Naive thymus-derived CD4-positive, alpha-beta T cell (primary cell): ENCODE results near the gene SRRM5. TPM values are rescaled to one million over a fixed set of nuclear protein-coding genes. Genes with fewer than 3 reads are reported as not detected.

Source experiments
- ATAC-seq: fragments of 150-1000 bp; cut with Tn5 transposase; 2 replicates; pipeline ENCODE4 v1.10.0; 2021; ENCODE audit warnings: mild to moderate bottlenecking, moderate library complexity
- CTCF ChIA-PET: fragments of 350-600 bp; sonication (Branson Sonifier 250); formaldehyde crosslinking; loops from one replicate; lab custom pipeline; 2021; ENCODE audit warnings: antibody characterized with exemption; lab: Charles Lee
- POLR2A ChIA-PET: fragments of 350-600 bp; sonication (Branson Sonifier 250); formaldehyde crosslinking; loops from one replicate; lab custom pipeline; 2021; ENCODE audit warnings: antibody characterized with exemption, inconsistent platforms; lab: Charles Lee
- DNase-seq, 9 donors: peaks; one replicate each; pipeline versions ENCODE4 v3.0.0 to v3.0.0-alpha.2; 2020 to 2022; ENCODE audit warnings: mixed read lengths in 1 of 9
- H3K27ac ChIP-seq: one replicate; pipeline ENCODE4 v1.7.0; 2013; ENCODE audit warnings: mild to moderate bottlenecking, low read depth, low read length, moderate library complexity
- H3K27me3 ChIP-seq, 2 donors: one replicate each; pipeline ENCODE4 v1.7.0; 2013; ENCODE audit warnings: low read length in 2 of 2, mild to moderate bottlenecking in 2 of 2, moderate library complexity in 2 of 2; ENCODE audit not compliant: control insufficient read depth in 2 of 2, insufficient read depth in 2 of 2
- H3K36me3 ChIP-seq, 3 experiments: 1 replicate in 2 of 3; 2 replicates in 1 of 3; pipeline ENCODE4 v1.7.0; 2013; ENCODE audit warnings: low read length in 3 of 3, mild to moderate bottlenecking in 3 of 3, moderate library complexity in 1 of 3; ENCODE audit not compliant: insufficient read depth in 3 of 3, control insufficient read depth in 2 of 3
- H3K4me1 ChIP-seq, 2 donors: one replicate each; pipeline ENCODE4 v1.7.0; 2013; ENCODE audit warnings: low read length in 2 of 2, mild to moderate bottlenecking in 2 of 2, moderate library complexity in 1 of 2; ENCODE audit not compliant: control insufficient read depth in 2 of 2, insufficient read depth in 2 of 2
- H3K4me3 ChIP-seq: 2 replicates; pipeline ENCODE4 v1.7.0; 2013; ENCODE audit warnings: mild to moderate bottlenecking, low read length
- H3K9me3 ChIP-seq, 3 experiments: 1 replicate in 2 of 3; 2 replicates in 1 of 3; pipeline ENCODE4 v1.7.0; 2013; ENCODE audit warnings: low read length in 3 of 3; ENCODE audit not compliant: control insufficient read depth in 2 of 3
- H3K27ac Mint-ChIP-seq, 9 donors: one replicate each; pipeline ENCODE4 v1.8.0; 2020 to 2022; ENCODE audit warnings: mixed read lengths in 9 of 9, mild to moderate bottlenecking in 8 of 9, moderate library complexity in 5 of 9, inconsistent platforms in 2 of 9
- H3K27me3 Mint-ChIP-seq, 5 donors: one replicate each; pipeline ENCODE4 v1.8.0; 2021 to 2022; ENCODE audit warnings: mixed read lengths in 5 of 5, mild to moderate bottlenecking in 1 of 5
- H3K36me3 Mint-ChIP-seq, 5 donors: one replicate each; pipeline ENCODE4 v1.8.0; 2020 to 2022; ENCODE audit warnings: mixed read lengths in 5 of 5, mild to moderate bottlenecking in 3 of 5, inconsistent platforms in 1 of 5
- H3K4me1 Mint-ChIP-seq, 7 donors: one replicate each; pipeline ENCODE4 v1.8.0; 2020 to 2022; ENCODE audit warnings: mixed read lengths in 7 of 7, mild to moderate bottlenecking in 3 of 7, inconsistent platforms in 1 of 7
- H3K4me3 Mint-ChIP-seq, 10 donors: one replicate each; pipeline ENCODE4 v1.8.0; 2020 to 2022; ENCODE audit warnings: mild to moderate bottlenecking in 10 of 10, mixed read lengths in 10 of 10, moderate library complexity in 6 of 10, inconsistent platforms in 2 of 10
- H3K9me3 Mint-ChIP-seq, 11 donors: one replicate each; pipeline ENCODE4 v1.8.0; 2020 to 2022; ENCODE audit warnings: mixed read lengths in 11 of 11, mild to moderate bottlenecking in 4 of 11, inconsistent platforms in 1 of 11, moderate library complexity in 1 of 11
- intact Hi-C, 2 donors: fragments of 100-400 bp; cut with micrococcal nuclease; formaldehyde crosslinking; loops; one replicate each; pipeline ENCODE4 v1.15.1; 2023
- polyA plus RNA-seq, 2 donors: library from polyadenylated mRNA; unstranded; fragments of 300-500 nt; fragmentation: Illumina TruSeq; gene quantifications; one replicate each; pipeline ENCODE4 v1.2.3, GENCODE V29; 2021
- total RNA-seq, 6 experiments: library from RNA in 5 of 6; stranded (reverse) in 5 of 6; gene quantifications; 1 replicate in 5 of 6; 2 replicates in 1 of 6; pipeline ENCODE4 v1.2.3 and lab custom pipeline; 2021 to 2026

The SRRM5 gene
- total and polyA plus RNA-seq, 7 experiments from 2014 or later = 0.56 to 1.7 (median 1.1) TPM

- DNase-seq (no peak), ATAC-seq (no peak)
- peak overlapping the region in 8 of 9 donors; percentile 16 to 89 (median 46) for H3K27ac Mint-ChIP-seq
- H3K27me3 Mint-ChIP-seq = no peaks in the 10 kb centered on the region
- no peak overlapping the region for H3K4me3 Mint-ChIP-seq
- peaks cover 0 to 18% (median 3%) of the 10 kb centered on the region in 5 donors for H3K36me3 Mint-ChIP-seq
- ChIA-PET POLR2A (interaction anchor here (1.0 kb wide), 1 partner anchor 15 kb away, joined by 3 read pairs; no protein-coding TSS in a partner anchor), CTCF (interaction anchor here (1.3 kb wide), 1 partner anchor 14 kb away, joined by 5 read pairs; no protein-coding TSS in a partner anchor)
- intact Hi-C loops = no loop called here
- no peak overlapping the region for H3K27ac ChIP-seq
- no peaks in the 10 kb centered on the region for H3K9me3 Mint-ChIP-seq
- H3K9me3 ChIP-seq = no peaks in the 10 kb centered on the region
- H3K4me1 Mint-ChIP-seq = peaks cover 17 to 54% (median 42%) of the 10 kb centered on the region in 7 donors
- no peaks in the 10 kb centered on the region for H3K27me3 ChIP-seq
- H3K36me3 ChIP-seq = no peaks in the 10 kb centered on the region
- H3K4me3 ChIP-seq = no peak overlapping the region
- peaks cover 3 to 14% of the 10 kb centered on the region in 2 donors for H3K4me1 ChIP-seq
These were observed 42.2 kb upstream of the SRRM5 start for GRCh38 chr19:43569657-43570056.

- peak overlapping the region; percentile 13 for H3K27ac ChIP-seq
- peak overlapping the region in 8 of 9 donors; percentile 21 to 89 (median 64) for H3K27ac Mint-ChIP-seq
- H3K4me1 Mint-ChIP-seq = peaks cover 19 to 54% (median 42%) of the 10 kb centered on the region in 7 donors
- peaks cover 0 to 1% (median 0%) of the 10 kb centered on the region in 11 donors for H3K9me3 Mint-ChIP-seq
- POLR2A ChIA-PET = interaction anchor here (1.3 kb wide), 1 partner anchor 38 kb away, joined by 3 read pairs; the partner anchor contains the start of gene ZNF575
- no peak for ATAC-seq
- no peak overlapping the region for H3K4me3 Mint-ChIP-seq
- H3K36me3 ChIP-seq = no peaks in the 10 kb centered on the region
- no peak for DNase-seq
- H3K4me1 ChIP-seq = peaks cover 5 to 15% of the 10 kb centered on the region in 2 donors
- intact Hi-C loops = no loop called here
- no peaks in the 10 kb centered on the region for H3K27me3 Mint-ChIP-seq
- CTCF ChIA-PET = interaction anchor here (1.3 kb wide), 1 partner anchor 14 kb away, joined by 5 read pairs; no protein-coding TSS in a partner anchor
- peaks cover 0 to 18% (median 1%) of the 10 kb centered on the region in 5 donors for H3K36me3 Mint-ChIP-seq
- no peaks in the 10 kb centered on the region for H3K27me3 ChIP-seq
- H3K9me3 ChIP-seq = no peaks in the 10 kb centered on the region
- H3K4me3 ChIP-seq = no peak overlapping the region
These were observed 41.6 kb upstream of the SRRM5 start for GRCh38 chr19:43570174-43570791.

DNA sequence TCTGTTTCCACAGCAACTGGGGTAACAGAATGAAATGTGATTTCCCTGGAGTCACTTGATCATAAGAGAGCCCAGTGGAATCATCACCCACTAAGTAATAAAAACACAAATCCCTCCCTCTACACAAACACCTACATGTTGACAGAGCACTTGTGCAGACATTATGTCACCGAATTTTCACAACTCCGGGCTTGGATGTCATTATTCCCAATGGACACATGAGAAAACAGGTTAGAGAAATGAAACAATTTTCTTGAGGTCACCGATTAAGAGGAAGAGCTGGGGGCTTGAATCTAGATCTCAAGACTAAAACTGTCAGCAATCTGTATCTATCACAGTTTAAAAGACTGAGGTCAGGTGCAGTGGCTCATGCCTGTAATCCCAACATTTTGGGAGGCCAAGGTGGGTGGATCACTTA lies 39.7 kb upstream of the SRRM5 start:
- H3K4me3 ChIP-seq = no peak overlapping the region
- intact Hi-C loops = no loop called here
- ChIA-PET POLR2A (interaction anchor here (5.1 kb wide), 1 partner anchor 24 kb away, joined by 51 read pairs; the partner anchor contains the start of genes IRGQ and ZNF576), CTCF (interaction anchor here (0.8 to 2.8 kb wide), 2 partner anchors 18 to 22 kb away, joined by 6 to 11 read pairs; no protein-coding TSS in a partner anchor)
- H3K9me3 Mint-ChIP-seq = peaks cover 0 to 1% (median 0%) of the 10 kb centered on the region in 11 donors
- no peaks in the 10 kb centered on the region for H3K27me3 Mint-ChIP-seq
- no peaks in the 10 kb centered on the region for H3K9me3 ChIP-seq
- peaks cover 12 to 18% of the 10 kb centered on the region in 2 donors for H3K4me1 ChIP-seq
- no peak for ATAC-seq
- H3K27ac Mint-ChIP-seq = peak overlapping the region in 6 of 9 donors; percentile 29 to 86 (median 74)
- peaks cover 0 to 15% (median 0%) of the 10 kb centered on the region in 5 donors for H3K36me3 Mint-ChIP-seq
- no peak overlapping the region for H3K27ac ChIP-seq
- H3K27me3 ChIP-seq = no peaks in the 10 kb centered on the region
- no peaks in the 10 kb centered on the region for H3K36me3 ChIP-seq
- H3K4me1 Mint-ChIP-seq = peaks cover 24 to 62% (median 44%) of the 10 kb centered on the region in 7 donors
- H3K4me3 Mint-ChIP-seq = peak overlapping the region in 1 of 10 donors; percentile 55
- DNase-seq = no peak

GRCh38 chr19:43574424-43575155 lies 37.3 kb upstream of the SRRM5 start:
- CTCF ChIA-PET = interaction anchor here (0.7 to 3.4 kb wide), 6 partner anchors 10 to 136 kb away, joined by 3 to 36 read pairs (median 3); partner anchors contain the start of genes IRGQ and ZNF576
- H3K4me1 ChIP-seq = peaks cover 12 to 18% of the 10 kb centered on the region in 2 donors
- peaks cover 0 to 1% (median 0%) of the 10 kb centered on the region in 11 donors for H3K9me3 Mint-ChIP-seq
- peaks cover 26 to 63% (median 52%) of the 10 kb centered on the region in 7 donors for H3K4me1 Mint-ChIP-seq
- peaks cover 0 to 15% (median 3%) of the 10 kb centered on the region in 5 donors for H3K36me3 Mint-ChIP-seq
- intact Hi-C loops = loop anchor here (1.0 to 5.0 kb wide), 9 partner anchors 12 to 181 kb away; partner anchors contain the start of genes IRGQ (in 2 of the 2), ZNF428 (in 2 of the 2), ZNF575 (in 2 of the 2) and ZNF576 (in 2 of the 2)
- peak overlapping the region; percentile 92 to 98 (median 96) for H3K4me3 Mint-ChIP-seq
- H3K27ac Mint-ChIP-seq = peak overlapping the region; percentile 93 to 99 (median 96)
- DNase-seq = no peak
- peak overlapping the region; percentile 98 for H3K27ac ChIP-seq
- no peaks in the 10 kb centered on the region for H3K27me3 ChIP-seq
- H3K4me3 ChIP-seq = peak overlapping the region; percentile 77
- H3K36me3 ChIP-seq = no peaks in the 10 kb centered on the region
- no peak for ATAC-seq
- no peaks in the 10 kb centered on the region for H3K9me3 ChIP-seq
- H3K27me3 Mint-ChIP-seq = peaks cover 0 to 5% (median 0%) of the 10 kb centered on the region in 5 donors
- POLR2A ChIA-PET = interaction anchor here (0.6 to 5.1 kb wide), 10 partner anchors 9 to 180 kb away, joined by 3 to 51 read pairs (median 4); partner anchors contain the start of genes IRGQ, SMG9, ZNF575 and ZNF576

- Histone ChIP-seq H3K27me3 (no peaks in the 10 kb centered on the region), H3K36me3 (no peaks in the 10 kb centered on the region), H3K27ac (peak within 1 kb of the TSS; percentile 98), H3K9me3 (no peaks in the 10 kb centered on the region), H3K4me3 (peak within 1 kb of the TSS; percentile 77), H3K4me1 (peaks cover 12 to 14% of the 10 kb centered on the region in 2 donors)
- intact Hi-C loops = loop anchor here (1.0 to 5.0 kb wide), 9 partner anchors 13 to 180 kb away; partner anchors contain the start of genes IRGQ (in 2 of the 2), ZNF428 (in 2 of the 2), ZNF575 (in 2 of the 2) and ZNF576 (in 2 of the 2)
- Mint-ChIP-seq H3K27me3 (peaks cover 0 to 5% (median 0%) of the 10 kb centered on the region in 5 donors), H3K4me1 (peaks cover 26 to 63% (median 51%) of the 10 kb centered on the region in 7 donors), H3K36me3 (peaks cover 0 to 10% (median 3%) of the 10 kb centered on the region in 5 donors), H3K9me3 (peaks cover 0 to 1% (median 0%) of the 10 kb centered on the region in 11 donors), H3K4me3 (peak within 1 kb of the TSS; percentile 92 to 98 (median 96)), H3K27ac (peak within 1 kb of the TSS; percentile 93 to 99 (median 96))
- POLR2A ChIA-PET = interaction anchor here (0.6 to 5.1 kb wide), 10 partner anchors 10 to 180 kb away, joined by 3 to 51 read pairs (median 4); partner anchors contain the start of genes IRGQ, SMG9, ZNF575 and ZNF576
- DNase-seq = peak; percentile 85 to 99 (median 95)
- CTCF ChIA-PET = interaction anchor here (0.6 to 3.4 kb wide), 6 partner anchors 10 to 136 kb away, joined by 3 to 36 read pairs (median 3); partner anchors contain the start of genes IRGQ and ZNF576
- peak; percentile 99 for ATAC-seq
These were observed 36.5 kb upstream of the SRRM5 start, which contains the start of the genes PINLYP and XRCC1 for GRCh38 chr19:43575156-43575950. TSS of gene PINLYP (plus strand) at chr19:43575801. CDS start at chr19:43577192, 1,391 bp downstream. TSS of gene XRCC1 (minus strand) at chr19:43575527. CDS start at chr19:43575458, 69 bp downstream.
